GM18511 (cell line): ENCODE measurements around the gene ASTN2.

Source experiments
- ATAC-seq: cut with Tn5 transposase; IDR thresholded peaks from one replicate; pipeline ENCODE4 v1.9.1; 2021; ENCODE audit warnings: mild to moderate bottlenecking, moderate library complexity; ENCODE audit not compliant: unreplicated experiment

ASTN2 gene

DNA sequence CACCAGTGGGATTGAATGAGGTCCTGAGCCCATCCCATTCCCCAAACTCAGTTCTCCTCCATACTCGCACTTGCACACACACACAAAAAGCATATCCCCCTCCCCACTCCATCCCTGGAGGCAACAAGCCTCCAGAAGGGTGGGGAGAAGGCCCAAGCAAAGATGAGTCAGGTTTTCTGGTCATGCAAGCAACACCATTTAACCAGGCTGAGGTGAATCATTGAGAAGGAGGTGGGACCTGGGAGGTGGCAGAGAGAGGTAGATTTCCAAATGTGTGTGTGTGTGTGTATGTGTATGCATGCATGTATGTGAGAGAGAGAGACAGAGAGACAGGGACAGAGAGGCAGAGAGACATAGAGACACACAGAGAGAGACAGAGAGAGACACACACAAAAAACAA lies 913.0 kb downstream of the ASTN2 start:
- no peak for ATAC-seq

DNA sequence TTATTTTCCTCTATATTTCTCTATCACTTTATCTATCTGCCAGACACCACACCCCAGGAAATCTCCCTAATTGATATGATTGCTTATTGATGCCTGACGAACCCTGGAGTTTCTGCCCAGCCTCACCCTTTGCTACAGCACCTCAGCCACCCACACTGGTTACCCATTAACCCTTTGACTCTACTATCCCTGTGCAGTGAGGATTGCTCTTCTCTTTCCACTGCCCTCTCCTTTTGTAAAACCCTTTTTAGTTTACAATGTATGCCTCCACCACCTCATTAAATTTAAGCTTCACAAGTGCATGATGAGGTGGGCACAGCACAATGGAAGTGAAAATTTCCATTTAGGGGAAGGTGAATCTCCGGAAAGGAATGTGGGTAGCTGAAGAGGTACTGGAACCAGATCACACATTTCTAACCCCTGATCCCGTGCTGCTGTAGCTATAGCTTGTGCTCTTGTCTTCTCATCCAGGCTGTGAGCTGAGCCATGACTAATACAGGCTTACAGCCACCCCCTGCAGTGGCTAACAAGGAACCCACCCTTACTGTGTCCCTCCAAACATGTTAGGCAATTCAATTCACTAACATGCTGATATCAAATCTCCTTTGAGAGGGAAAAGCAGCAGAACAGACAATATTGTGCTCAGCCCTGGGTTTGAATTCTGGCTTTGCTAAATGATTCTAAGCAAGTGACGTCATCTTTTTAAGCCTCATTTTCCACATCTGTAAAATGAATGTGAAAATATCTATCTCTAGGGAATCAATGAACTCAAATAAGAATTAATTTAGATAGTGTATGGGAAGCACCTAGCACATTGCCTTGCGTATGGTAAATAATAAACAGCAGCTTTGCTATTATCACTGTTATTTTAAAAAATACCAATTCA lies 914.6 kb downstream of the ASTN2 start:
- ATAC-seq, result peak; percentile 37

DNA sequence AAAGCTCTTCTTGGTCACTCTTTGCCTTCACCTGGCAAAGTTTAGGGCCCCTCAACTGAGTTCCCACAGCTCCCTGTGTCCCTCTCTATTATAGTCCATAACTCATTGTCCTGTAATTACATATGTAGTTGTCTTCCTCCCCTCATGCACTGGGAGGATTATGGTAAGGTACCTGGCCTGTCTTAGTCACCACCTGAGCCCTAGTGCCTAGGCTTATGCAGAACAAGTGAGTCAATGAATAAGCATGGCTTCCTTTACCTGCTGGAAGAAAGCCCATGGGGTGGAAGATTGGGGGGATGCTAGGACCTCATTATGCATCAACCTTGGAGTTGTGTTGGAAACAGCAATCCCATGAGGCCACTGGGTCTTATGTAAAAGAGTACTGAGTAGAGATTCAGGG lies 915.4 kb downstream of the ASTN2 start:
- no peak for ATAC-seq

DNA sequence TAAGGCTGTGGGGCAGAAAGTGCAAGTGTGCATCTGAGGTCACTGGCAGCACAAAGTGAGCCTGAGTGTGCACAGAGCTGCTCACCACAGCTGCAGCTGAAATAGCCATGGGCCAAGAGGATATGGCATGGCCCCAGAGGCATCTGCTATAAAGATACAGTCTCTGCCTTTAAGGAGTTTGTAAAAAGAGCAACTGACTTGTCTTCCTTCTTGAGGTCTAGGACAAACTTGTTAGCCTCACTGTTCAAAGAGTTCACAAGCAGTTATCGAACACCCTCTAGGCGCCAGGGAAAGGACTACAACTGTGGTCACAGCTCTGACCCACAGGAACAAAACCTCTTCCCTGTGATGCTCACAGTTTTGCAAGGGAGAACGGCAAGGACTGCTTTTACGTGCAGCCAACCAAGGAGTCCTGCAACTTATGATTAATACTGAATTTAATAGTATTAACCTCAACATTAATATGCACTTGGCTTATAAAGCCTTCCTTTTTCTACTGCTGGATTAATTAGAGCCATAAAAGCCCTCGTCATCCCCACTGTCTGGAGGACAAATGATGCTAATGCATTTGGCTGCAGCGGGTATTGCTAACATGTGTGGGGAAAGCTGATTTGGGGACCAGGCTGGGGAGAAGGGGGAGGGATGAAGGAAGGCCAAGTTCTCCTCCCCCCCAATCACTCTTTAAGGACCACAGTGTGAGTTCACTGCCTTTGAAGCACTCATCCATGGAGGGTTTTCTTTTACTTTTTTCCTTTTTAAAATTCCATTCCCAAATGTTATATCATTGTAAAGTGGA lies 917.6 kb downstream of the ASTN2 start:
- no peak for ATAC-seq

DNA sequence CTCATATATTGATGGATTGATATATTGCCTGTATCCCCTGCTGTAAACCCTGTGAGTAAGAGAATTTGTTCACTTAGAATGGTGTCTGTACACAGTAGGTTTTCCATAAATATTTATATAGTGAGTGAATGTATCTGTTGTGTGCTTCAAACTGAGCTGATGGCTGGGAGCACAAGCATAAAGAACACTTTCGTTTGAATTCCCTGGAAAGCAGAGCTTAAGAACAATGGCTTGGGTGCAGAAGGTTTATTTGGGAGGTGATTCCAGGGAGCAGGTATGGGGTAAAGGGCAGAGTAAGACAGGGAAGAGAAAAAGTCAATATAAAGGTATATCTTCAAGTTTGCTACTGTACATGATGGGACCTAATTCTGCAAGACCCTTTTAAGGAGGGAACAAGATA lies 918.7 kb downstream of the ASTN2 start:
- ATAC-seq, result no peak

DNA sequence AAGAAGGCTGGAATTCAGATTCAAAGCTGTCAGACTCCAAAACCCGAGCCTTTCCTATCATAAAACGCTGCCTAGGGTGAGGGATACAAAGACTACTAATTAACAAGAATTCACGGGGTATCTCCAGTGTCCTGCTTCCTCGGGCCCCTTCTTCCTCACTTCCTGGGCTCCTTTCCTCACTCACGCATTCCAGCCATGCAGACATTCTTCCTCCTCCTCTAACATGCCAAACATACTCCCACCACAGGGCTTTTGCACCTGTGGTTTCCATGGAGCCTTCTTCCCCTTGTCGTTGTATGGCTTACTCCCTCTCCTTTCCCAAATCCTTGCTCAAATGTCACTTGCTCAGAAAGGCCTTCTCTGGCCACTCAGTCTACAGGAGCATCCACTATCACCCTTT lies 919.1 kb downstream of the ASTN2 start:
- no peak for ATAC-seq

DNA sequence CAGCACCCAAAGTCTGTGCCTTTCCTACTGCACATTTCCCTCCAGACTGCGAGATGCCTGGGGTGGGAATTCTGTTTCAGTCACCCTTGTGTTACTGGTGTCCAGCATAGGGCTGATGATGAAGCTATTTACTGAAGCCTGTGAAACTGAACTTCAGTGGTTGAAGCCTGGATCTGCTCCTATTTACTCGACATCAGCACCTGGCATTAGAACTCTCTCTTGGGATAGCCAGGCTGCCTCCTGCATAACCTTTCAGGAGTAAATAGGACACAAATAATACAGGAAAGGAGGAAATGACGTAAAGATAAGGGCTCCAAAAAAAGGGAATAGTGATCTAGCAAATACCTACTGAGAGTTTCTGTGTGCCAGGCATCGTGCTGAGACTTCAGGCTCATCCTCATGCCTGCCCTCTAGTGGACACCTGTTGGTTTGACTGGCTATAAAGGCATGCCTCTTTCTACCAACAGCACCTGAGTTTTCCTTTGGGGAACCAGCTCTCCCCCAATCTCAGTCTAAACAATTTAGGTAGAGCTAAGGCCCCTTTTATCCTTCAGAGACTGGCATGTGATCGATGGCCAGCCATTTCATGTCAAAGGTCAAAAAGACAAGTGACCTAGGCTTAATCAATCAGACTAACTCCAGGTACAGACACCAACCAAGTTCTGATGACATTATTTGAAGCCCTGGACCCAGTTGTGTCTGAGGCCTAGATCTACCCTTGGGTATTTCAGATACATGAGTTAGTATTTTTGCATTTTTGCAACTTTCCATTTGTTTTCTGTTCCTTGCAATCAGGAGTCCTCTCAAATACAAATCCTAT lies 919.8 kb downstream of the ASTN2 start:
- no peak for ATAC-seq

DNA sequence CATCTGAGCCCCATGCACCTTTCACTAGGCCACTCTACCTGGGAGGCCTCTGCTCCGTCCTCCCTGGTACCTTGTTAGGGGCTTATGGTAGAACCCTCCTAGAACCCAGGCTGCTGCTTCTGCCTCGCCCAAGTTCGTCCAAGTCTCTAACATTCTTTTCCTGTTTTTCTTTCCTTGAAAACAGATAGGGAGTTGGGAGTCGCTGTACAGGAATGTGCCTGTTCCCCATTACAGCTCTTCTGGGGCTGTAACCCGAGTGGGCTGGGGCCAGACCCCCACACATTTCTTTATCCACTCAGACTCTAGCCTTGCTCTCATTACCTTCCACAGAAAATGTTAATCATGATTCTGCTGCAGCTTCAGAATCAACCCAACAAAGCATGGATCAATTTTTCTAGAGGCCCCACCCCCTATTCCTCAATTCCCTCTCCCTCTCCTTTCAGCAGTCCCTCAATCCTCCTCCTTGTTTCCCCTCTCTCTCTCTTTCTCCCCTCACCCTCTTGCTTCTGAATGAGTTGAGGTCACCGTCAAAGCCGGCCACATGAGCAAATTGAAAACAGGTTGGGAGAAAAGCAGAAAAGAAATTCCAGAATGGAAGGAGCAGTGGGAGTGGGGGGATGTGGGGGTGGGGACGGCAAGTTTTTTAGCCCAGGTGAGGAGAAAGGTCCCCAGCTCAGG lies 921.5 kb downstream of the ASTN2 start:
- no peak for ATAC-seq

DNA sequence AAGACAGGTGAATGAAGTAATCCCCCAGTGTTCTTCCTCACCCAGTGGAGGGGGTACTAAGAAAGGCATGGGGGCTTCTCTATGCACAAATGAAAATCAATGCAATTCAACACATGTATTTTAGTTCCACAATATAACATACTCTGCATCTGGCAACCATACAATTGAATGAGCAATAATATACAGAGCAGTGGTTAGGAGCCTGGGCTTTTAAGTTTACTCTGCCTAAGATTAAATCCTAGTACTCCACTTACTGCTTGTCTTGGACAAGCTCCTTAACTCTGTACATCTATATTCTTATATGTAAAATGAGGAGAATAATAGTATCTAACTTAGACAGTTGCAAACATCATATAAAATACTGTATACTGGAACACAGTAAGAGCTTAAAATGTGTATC lies 923.2 kb downstream of the ASTN2 start:
- no peak for ATAC-seq

DNA sequence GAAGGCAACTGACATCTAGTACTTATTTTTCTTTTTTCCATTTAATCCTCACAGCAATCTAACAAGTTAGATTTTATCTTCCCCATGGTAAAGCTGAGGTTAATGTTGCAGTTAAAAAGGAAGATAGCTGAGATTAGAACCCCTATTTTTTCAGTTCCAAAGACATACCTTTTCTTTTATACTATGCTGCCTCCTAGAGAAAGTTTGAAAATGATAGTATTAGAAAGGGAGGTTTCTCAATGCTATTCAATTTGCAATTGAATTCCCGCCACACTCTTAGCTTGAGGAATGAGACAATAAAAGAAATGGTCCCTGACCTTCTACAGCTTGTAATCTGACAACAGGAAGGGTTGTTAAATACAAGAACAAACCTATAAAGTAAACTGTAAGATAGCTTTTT lies 923.6 kb downstream of the ASTN2 start:
- no peak for ATAC-seq

DNA sequence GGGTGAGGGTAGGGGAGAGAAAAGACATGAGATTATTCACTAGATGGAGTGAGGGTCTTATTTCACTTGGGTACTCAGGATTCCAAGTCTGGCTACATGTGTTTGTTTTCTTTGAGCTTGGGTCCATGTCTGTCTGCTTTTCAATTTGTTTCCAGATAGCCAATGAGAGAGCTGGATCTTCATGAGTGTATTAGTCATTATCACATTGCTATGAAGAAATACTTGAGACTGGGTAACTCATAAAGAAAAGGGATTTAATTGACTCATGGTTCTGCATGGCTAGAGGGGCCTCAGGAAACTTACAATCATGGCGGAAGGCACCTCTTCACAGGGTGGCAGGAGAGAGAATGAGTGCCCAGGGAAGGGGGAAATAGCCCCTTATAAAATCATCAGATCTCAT lies 924.5 kb downstream of the ASTN2 start:
- ATAC-seq, result no peak

DNA sequence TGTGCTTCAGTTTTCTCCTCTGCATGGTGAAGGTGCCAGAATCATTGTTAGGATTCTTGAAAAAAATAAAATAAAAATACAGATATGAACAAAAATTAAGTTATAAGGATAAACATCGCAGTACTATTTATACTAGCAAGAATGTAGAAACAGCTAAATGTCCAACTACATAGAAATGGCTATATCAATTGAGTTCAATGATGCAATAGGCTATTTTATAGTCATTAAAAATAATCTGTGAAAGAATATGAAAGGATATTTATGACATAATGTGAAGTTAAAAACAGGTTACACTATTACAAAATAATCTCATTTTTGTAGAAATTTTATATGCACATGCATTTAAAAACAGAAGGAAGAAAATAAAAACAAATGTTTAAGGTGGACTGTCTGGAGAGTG lies 926.5 kb downstream of the ASTN2 start:
- ATAC-seq, result no peak

DNA sequence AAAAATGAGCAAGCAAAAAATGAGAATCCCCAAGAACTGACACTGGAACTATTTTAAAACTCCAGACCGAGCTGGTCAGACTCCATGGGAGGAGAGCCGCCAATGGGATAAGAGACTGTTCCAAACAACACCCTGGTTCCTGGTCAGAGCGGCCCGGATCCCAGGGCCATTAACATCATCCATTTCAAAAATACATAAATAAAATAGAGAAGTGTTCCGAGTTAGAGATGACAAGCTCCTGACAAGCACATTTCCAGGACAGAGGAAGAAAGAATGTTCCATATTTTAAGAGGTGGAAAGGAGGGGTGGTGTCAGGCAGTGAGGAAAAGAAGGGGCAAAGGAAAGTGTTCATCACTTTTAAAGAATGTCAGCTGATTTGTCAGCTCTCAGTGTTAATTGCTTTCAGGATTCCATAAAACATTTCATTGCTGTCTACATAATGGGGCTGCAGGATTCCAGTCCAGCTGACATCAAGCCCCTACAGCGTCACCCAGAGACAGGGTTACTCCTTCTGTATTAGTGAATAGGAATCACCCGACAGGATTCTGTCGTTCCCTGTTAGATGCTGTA lies 930.3 kb downstream of the ASTN2 start:
- no peak for ATAC-seq

DNA sequence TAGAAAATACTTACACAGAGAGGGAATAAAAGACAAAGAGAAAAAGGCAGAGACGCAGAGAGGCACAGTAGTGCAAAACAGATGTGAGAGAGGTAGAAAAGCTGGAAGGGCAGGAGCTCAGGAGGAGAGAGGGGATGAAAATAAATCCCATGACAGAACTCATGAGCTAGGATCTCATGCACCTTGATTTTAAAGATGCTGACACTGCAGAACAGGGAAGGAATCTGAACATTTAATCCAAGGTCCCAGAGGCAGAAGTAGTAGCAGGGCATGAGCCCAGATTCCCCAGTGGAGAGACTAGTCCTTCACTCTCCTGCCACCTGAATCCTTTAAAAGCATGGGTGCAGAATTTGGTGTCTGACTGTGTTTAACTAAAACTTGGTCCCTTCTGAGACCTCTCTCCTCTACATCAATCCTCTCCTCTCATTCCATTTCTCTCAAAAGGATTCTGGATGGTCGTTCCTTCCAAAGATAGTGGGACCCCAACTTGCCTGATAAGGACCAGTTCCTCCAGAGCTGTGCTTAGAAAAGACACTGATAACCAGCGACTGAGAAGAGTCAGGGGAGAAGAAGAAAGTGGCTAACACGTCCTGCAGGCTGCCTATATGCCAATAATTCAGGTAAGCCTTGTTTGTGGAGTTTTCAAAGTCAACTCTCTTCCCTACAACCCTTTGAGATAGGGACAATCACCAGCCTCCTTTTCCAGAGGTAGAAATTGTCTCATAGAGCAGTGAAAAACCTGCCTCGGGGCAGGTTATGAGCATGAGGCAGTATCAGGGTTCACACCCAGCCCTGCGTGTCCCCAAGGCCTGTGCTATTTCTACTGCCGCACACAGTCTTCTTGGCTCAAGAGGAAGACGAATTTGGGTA lies 931.0 kb downstream of the ASTN2 start:
- no peak for ATAC-seq

DNA sequence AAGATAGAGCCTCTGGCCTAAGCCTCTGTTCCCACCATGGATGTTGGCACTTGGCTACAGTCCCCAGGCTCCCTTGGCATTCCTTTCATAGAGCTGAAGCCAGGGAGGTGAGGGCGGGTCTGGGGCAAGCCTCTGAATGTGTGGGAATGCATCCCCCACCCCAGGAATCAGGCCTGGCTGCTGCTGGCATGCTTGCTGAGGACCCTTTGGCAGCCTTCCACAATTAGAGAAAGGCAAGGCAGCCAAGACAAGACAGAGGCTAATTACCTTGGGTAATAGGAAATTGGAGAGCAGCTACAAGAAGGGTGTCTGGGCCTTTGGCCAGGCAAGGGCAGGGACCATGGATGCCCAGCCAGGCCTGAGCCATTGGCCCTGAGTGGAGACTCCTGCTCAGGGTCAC lies 932.1 kb downstream of the ASTN2 start:
- no peak for ATAC-seq

DNA sequence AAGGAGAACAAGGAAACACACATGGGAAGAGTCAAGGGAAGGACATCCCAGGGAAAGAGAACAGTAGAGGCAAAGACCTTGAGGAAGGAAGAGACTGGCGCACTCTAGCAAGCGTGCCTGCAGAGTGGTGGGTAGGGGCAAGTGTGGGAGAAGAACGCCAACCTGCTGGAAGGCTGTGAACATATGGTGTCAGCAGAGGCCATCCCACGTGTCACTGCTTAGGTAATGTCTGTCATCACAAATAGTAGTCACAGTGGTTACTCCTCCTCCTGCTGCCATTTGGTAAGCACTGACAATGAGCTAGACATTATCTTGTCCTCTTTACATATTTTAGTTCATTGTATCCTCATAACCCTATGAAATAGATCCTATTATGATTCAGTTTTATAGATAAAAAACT lies 934.2 kb downstream of the ASTN2 start:
- no peak for ATAC-seq

DNA sequence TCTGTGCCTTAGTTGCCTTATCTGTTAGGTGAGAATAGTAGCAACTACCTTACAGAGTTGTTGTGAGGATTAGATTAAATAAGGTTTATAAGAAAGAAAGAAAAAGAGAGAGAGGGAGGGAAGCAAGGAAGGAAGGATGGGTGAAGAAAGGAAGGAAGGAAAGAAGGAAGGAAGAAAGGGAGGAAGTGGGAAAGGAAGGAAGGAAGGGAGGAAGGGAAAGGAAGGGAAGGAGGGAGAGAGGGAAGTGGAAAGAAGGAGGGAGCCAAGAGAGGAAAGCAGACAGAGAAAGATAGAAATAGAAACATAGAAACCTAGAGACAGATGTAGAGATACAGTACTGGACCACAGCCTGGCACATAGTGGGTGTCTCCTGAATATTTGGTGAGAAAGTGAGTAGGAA lies 934.9 kb downstream of the ASTN2 start:
- no peak for ATAC-seq

DNA sequence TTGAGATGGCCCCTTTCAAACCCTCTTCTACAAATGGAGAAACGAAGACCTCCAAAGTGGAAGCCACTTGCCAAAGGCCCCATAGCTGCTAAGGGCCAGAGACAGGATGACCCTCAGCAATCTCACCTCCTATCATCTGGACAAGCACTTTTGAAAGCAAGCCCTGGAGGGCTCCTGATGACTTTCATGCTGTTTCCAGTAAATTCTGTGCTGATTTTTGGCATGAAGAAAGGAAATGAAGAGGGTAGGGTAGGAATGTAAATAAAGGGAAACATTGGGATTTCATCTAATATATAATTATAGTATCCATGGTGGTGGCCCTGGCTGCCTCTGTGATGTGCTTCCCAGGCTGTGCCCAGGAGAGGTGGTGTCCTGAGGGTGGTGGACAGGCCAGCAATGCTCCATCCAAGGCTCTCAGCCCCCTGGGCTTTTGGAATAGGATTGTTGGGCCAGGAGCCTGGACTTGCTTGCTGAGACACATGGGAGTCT lies 935.8 kb downstream of the ASTN2 start:
- no peak for ATAC-seq

DNA sequence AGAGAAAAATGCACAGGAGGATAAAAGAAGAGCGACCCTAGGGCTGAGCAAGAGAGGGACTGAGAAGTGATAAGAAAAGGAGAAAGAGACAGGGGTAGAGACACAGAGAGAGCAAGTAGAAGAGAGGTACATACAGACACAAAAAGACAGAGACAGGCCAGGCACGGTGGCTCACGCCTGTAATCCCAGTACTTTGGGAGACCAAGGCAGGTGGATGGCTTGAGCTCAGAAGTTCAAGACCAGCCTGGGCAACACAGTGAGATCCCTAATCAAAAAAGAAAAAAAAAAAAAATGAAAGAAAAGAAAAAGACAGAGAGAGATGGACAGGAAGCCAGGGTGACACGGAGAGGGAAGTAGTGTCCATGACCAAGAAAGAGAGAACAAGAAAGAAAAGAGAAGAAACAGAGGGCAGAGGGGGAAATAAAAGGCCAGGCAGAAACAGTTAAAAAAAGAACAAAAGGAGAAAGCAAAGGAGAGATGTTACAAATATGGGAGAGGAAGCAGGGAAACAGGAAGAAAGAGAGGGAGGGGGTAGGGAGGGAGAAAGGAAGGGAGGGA lies 937.2 kb downstream of the ASTN2 start:
- ATAC-seq, result no peak
